ENCODE results near the gene ZMYND15.

The ZMYND15 gene

GRCh38 chr17:4788159-4788806 lies 48.6 kb downstream of the ZMYND15 start:
- no peak for DNase-seq (ENCODE audit: low read depth)

- DNase-seq (ENCODE audit: low read depth): no peak
Measured at GRCh38 chr17:4788807-4789700, 49.4 kb downstream of the ZMYND15 start, which contains the start of gene GLTPD2. Gene GLTPD2, plus strand, starts transcription at chr17:4788964. Its CDS starts 48 bp downstream, at chr17:4789012.

- no peak for DNase-seq (ENCODE audit: low read depth)
Measured at GRCh38 chr17:4789701-4789950, 50.0 kb downstream of the ZMYND15 start.

GRCh38 chr17:4789951-4790704 lies 50.5 kb downstream of the ZMYND15 start:
- peak; percentile 95 for DNase-seq (ENCODE audit: low read depth)

- no peak for DNase-seq (ENCODE audit: low read depth)
Measured at GRCh38 chr17:4790705-4791088, 51.1 kb downstream of the ZMYND15 start.

- DNase-seq (ENCODE audit: low read depth): no peak
Measured at GRCh38 chr17:4795168-4795567, 55.5 kb downstream of the ZMYND15 start.

All from HS-5 (cell line).